K562 (cell line): Measurements from ENCODE around the gene SERTAD3. TPM values are rescaled to one million over a fixed set of nuclear protein-coding genes. Genes with fewer than 3 reads are reported as not detected.

Experiments used
- CAMTA2 ChIP-seq: fragments of 250-450 bp; sonication (Bioruptor Pico); conservative IDR thresholded peaks from 2 replicates; pipeline ENCODE4 v1.5.1; 2022
- CBX5 ChIP-seq: IDR thresholded peaks from 2 replicates; pipeline ENCODE4 v1.6.1; 2014; ENCODE audit warnings: low read depth, borderline replicate concordance
- CTBP1 ChIP-seq: fragments of 450-650 bp; IDR thresholded peaks from 2 replicates; pipeline ENCODE4 v1.6.1; 2016; ENCODE audit warnings: borderline replicate concordance
- ERF ChIP-seq: fragments of 450-650 bp; formaldehyde crosslinking; IDR thresholded peaks from 2 replicates; pipeline ENCODE4 v1.4.0; 2020; ENCODE audit warnings: mild to moderate bottlenecking, mixed read lengths
- FOXA1 ChIP-seq: fragments of 450-650 bp; IDR thresholded peaks from 2 replicates; pipeline ENCODE4 v1.6.1; 2016; ENCODE audit warnings: mild to moderate bottlenecking, borderline replicate concordance
- FOXJ3 ChIP-seq: sonication (generic); formaldehyde crosslinking; IDR thresholded peaks from 2 replicates; pipeline ENCODE4 v1.4.0; 2020; ENCODE audit warnings: mild to moderate bottlenecking, missing genetic modification reagents
- GABPB1 ChIP-seq: sonication (generic); formaldehyde crosslinking; IDR thresholded peaks from 2 replicates; pipeline ENCODE4 v1.8.0; 2022; ENCODE audit warnings: mild to moderate bottlenecking, missing genetic modification reagents
- LCOR ChIP-seq: sonication (generic); formaldehyde crosslinking; IDR thresholded peaks from 2 replicates; pipeline ENCODE4 v1.8.0; 2022; ENCODE audit warnings: mild to moderate bottlenecking, missing genetic modification reagents
- NEUROD1 ChIP-seq: fragments of 150-350 bp; IDR thresholded peaks from 2 replicates; pipeline ENCODE4 v1.6.1; 2014; ENCODE audit warnings: borderline replicate concordance, low read length, low read depth; ENCODE audit not compliant: partially characterized antibody
- NR2F6 ChIP-seq: fragments of 450-650 bp; formaldehyde crosslinking; IDR thresholded peaks from 2 replicates; pipeline ENCODE4 v1.4.0; 2020; ENCODE audit warnings: mild to moderate bottlenecking
- PHB2 ChIP-seq: fragments of 450-650 bp; IDR thresholded peaks from 2 replicates; pipeline ENCODE4 v1.6.1; 2017; ENCODE audit warnings: low read depth
- PML ChIP-seq: IDR thresholded peaks from 2 replicates; pipeline ENCODE4 v1.6.1; 2012; ENCODE audit warnings: low read length, inconsistent platforms
- POLR3G ChIP-seq: IDR thresholded peaks from 2 replicates; pipeline ENCODE4 v1.6.1; 2011; ENCODE audit not compliant: insufficient read length, insufficient replicate concordance; ENCODE audit errors: extremely low read depth
- PRMT5 ChIP-seq: sonication (generic); formaldehyde crosslinking; IDR thresholded peaks from 2 replicates; pipeline ENCODE4 v1.5.0; 2020; ENCODE audit warnings: missing genetic modification reagents
- RAD21 ChIP-seq, 2 experiments: fragments of 250-450 bp in 1 of 2; fragments of 450-650 bp in 1 of 2; sonication (Bioruptor Pico) in 1 of 2; formaldehyde crosslinking in 1 of 2; IDR thresholded peaks in 1 of 2; conservative IDR thresholded peaks in 1 of 2; 2 replicates each; pipeline versions ENCODE4 v1.4.0 to v1.8.0; 2020 to 2022; ENCODE audit warnings: mild to moderate bottlenecking in 2 of 2, moderate library complexity in 1 of 2
- RFX7 ChIP-seq: fragments of 250-450 bp; sonication (Bioruptor Pico); IDR thresholded peaks from 2 replicates; pipeline ENCODE4 v1.5.1; 2021; ENCODE audit warnings: mild to moderate bottlenecking
- SMARCB1 ChIP-seq: IDR thresholded peaks from 2 replicates; pipeline ENCODE4 v1.6.1; 2011; ENCODE audit warnings: improper control_type of control experiment, low read depth; ENCODE audit not compliant: insufficient read length
- SNRNP70 ChIP-seq: fragments of 200-400 bp; formaldehyde crosslinking; optimal IDR thresholded peaks from 2 replicates; pipeline ENCODE3; 2017; ENCODE audit warnings: low read depth, low read length
- SOX6 ChIP-seq: fragments of 450-650 bp; IDR thresholded peaks from 2 replicates; pipeline ENCODE4 v1.6.1; 2014; ENCODE audit warnings: mild to moderate bottlenecking
- SPI1 ChIP-seq: IDR thresholded peaks from 2 replicates; pipeline ENCODE4 v1.6.1; 2011; ENCODE audit warnings: low read depth, low read length, control low read depth, borderline replicate concordance
- SUPT5H ChIP-seq: fragments of 450-650 bp; IDR thresholded peaks from 2 replicates; pipeline ENCODE4 v1.6.1; 2016
- XRCC4 ChIP-seq: IDR thresholded peaks from one replicate; pipeline ENCODE4 v1.6.1; 2011; ENCODE audit not compliant: insufficient read depth, insufficient read length; ENCODE audit errors: extremely low read depth
- ZBTB17 ChIP-seq: fragments of 450-650 bp; formaldehyde crosslinking; IDR thresholded peaks from 2 replicates; pipeline ENCODE4 v1.4.0; 2020; ENCODE audit warnings: mild to moderate bottlenecking
- ZFP1 ChIP-seq: fragments of 450-650 bp; formaldehyde crosslinking; IDR thresholded peaks from 2 replicates; pipeline ENCODE4 v1.4.0; 2020; ENCODE audit warnings: mild to moderate bottlenecking, mixed read lengths
- polyA plus RNA-seq, 8 experiments: library from polyadenylated mRNA; depleted of rRNA in 4 of 8; stranded (reverse) in 5 of 8; unstranded in 3 of 8; fragments of >200 nt; fragmentation: Nextera tagmentation in 2 of 8; fragmentation: Illumina TruSeq in 1 of 8; extraction: Ambion mirVana in 2 of 8; extraction: Trizol in 1 of 8; gene quantifications; 2 replicates each; pipeline versions ENCODE4 v1.2.1 to v1.2.3, GENCODE V29; 2011 to 2014; ENCODE audit warnings: inconsistent platforms in 1 of 8, missing spikeins in 1 of 8
- total RNA-seq, 7 experiments: library from RNA; depleted of rRNA in 6 of 7; stranded (reverse); fragments of >200 nt in 6 of 7; fragmentation: Illumina TruSeq in 2 of 7; extraction: Trizol in 2 of 7; gene quantifications; 2 replicates each; pipeline versions ENCODE4 v1.2.1 to v1.2.3, GENCODE V29; 2011 to 2021; ENCODE audit warnings: low replicate concordance in 1 of 7
- TF ChIP-seq, protein P1 (sequence below): conservative IDR thresholded peaks from 2 replicates; pipeline ENCODE4 v1.6.1; 2011; ENCODE audit warnings: low read depth, mild to moderate bottlenecking, low read length; ENCODE audit not compliant: control insufficient read depth
- TF ChIP-seq, protein P2 (sequence below): IDR thresholded peaks from 2 replicates; pipeline ENCODE4 v1.6.1; 2011; ENCODE audit warnings: borderline replicate concordance, low read depth, mild to moderate bottlenecking, moderate library complexity, low read length; ENCODE audit not compliant: insufficient read depth, poor library complexity, severe bottlenecking
- TF ChIP-seq, protein P3 (sequence below): fragments of 250-450 bp; sonication (Bioruptor Pico); IDR thresholded peaks from 2 replicates; pipeline ENCODE4 v1.8.0; 2021; ENCODE audit warnings: borderline replicate concordance, mild to moderate bottlenecking, moderate library complexity; ENCODE audit not compliant: poor library complexity, severe bottlenecking

The SERTAD3 gene
- total and polyA plus RNA-seq, 9 of the 15 experiments (the other 6 are each of a cell fraction or from before 2014, with no cell fraction given), result 5.4 to 28.9 (median 17.5) TPM

DNA sequence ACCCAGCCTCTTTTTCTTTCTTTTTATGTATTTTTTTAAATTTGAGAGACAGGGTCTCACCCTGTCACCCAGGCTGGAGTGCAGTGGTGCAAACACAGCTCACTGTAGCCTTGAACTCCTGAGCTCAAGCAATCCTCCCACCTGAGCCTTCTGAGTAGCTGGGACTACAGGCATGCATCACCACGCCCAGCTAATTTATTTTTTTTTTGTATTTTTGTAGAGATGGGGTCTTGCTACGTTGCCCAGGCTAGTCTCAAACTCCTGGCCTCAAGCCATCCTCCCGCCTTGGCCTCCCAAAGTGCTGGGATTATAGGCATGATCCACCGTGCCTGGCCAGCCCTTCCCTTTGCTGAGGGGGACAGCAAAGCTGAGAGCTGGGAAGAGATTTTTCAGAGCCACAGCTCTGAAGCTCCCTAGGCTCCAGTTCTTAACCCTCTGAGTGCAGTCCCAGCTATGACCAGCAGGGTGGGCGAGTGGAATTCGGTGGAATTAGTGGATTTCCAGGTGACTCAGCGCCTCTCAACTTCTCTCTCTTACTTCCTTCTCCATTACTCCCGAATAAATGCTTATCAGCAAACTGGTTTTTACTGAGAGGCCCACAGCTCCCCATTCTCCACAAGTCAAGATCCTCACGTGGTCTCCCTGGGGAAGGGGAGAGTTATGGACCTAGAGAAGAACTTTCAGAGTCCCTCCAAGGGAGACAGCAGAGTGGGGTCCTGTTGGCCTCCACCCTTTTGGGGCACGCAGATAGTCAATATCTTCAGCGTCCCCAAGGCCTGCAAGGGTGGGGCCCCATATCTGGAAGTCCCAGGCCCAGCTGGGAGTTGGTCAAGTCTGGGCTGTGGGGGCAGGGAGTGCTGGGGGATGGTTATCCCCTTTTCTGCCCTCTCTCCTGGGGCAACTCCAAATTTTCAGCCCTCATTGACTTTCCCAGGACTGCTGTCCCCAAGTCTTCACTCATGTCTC lies 20.2 kb upstream of the SERTAD3 start (continued):
- no peak for TF ChIP-seq XRCC4
- no peak for TF ChIP-seq SUPT5H
- no peak for TF ChIP-seq FOXJ3 (CRISPR knock-in tag)
- TF ChIP-seq NR2F6 (CRISPR knock-in tag), result no peak
- TF ChIP-seq ZFP1 (CRISPR knock-in tag), result no peak
- TF ChIP-seq SOX6, result peak; percentile 89
- TF ChIP-seq, protein P1, sequence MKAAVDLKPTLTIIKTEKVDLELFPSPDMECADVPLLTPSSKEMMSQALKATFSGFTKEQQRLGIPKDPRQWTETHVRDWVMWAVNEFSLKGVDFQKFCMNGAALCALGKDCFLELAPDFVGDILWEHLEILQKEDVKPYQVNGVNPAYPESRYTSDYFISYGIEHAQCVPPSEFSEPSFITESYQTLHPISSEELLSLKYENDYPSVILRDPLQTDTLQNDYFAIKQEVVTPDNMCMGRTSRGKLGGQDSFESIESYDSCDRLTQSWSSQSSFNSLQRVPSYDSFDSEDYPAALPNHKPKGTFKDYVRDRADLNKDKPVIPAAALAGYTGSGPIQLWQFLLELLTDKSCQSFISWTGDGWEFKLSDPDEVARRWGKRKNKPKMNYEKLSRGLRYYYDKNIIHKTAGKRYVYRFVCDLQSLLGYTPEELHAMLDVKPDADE, result peak; percentile 84
- peak; percentile 68 for TF ChIP-seq CTBP1
- TF ChIP-seq, protein P2, sequence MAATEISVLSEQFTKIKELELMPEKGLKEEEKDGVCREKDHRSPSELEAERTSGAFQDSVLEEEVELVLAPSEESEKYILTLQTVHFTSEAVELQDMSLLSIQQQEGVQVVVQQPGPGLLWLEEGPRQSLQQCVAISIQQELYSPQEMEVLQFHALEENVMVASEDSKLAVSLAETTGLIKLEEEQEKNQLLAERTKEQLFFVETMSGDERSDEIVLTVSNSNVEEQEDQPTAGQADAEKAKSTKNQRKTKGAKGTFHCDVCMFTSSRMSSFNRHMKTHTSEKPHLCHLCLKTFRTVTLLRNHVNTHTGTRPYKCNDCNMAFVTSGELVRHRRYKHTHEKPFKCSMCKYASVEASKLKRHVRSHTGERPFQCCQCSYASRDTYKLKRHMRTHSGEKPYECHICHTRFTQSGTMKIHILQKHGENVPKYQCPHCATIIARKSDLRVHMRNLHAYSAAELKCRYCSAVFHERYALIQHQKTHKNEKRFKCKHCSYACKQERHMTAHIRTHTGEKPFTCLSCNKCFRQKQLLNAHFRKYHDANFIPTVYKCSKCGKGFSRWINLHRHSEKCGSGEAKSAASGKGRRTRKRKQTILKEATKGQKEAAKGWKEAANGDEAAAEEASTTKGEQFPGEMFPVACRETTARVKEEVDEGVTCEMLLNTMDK, result no peak
- peak; percentile 74 to 83 for TF ChIP-seq RAD21 (CRISPR knock-in tag; conservative IDR thresholded peaks at IDR 0.05 in 1 of 2, IDR thresholded peaks at IDR 0.05 in 1 of 2)
- 0 out of 2 replicates have a peak, but pooled peaks have one; percentile 54 for TF ChIP-seq ZBTB17 (CRISPR knock-in tag)
- TF ChIP-seq PRMT5 (CRISPR knock-in tag), result no peak
- peak; percentile 85 for TF ChIP-seq PHB2
- TF ChIP-seq SPI1, result no peak
- TF ChIP-seq PML, result peak; percentile 92
- TF ChIP-seq LCOR, result peak; percentile 75
- TF ChIP-seq SNRNP70, result no peak
- TF ChIP-seq POLR3G, result no peak
- TF ChIP-seq GABPB1 (CRISPR knock-in tag), result 0 out of 2 replicates have a peak, but pooled peaks have one; percentile 40
- TF ChIP-seq, protein P3, sequence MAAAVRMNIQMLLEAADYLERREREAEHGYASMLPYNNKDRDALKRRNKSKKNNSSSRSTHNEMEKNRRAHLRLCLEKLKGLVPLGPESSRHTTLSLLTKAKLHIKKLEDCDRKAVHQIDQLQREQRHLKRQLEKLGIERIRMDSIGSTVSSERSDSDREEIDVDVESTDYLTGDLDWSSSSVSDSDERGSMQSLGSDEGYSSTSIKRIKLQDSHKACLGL (CRISPR knock-in tag), result no peak
- peak; percentile 57 for TF ChIP-seq NEUROD1
- no peak for TF ChIP-seq FOXA1
- TF ChIP-seq ERF (CRISPR knock-in tag), result no peak
- no peak for TF ChIP-seq CAMTA2 (CRISPR knock-in tag)
- no peak for TF ChIP-seq SMARCB1
- TF ChIP-seq CBX5, result no peak
- TF ChIP-seq RFX7, result no peak
